NCI-H345 (cell line): ENCODE measurements around the gene BANP.
"Not testable (repeated sequence)": the region's sequence is repeated elsewhere in the genome, so short reads cannot be mapped to it uniquely, and the experiment has no call there.

ENCODE experiments used
- DNase-seq: peaks from one replicate; lab custom pipeline; 2025; lab: John Stamatoyannopoulos, UW

Gene BANP

DNA sequence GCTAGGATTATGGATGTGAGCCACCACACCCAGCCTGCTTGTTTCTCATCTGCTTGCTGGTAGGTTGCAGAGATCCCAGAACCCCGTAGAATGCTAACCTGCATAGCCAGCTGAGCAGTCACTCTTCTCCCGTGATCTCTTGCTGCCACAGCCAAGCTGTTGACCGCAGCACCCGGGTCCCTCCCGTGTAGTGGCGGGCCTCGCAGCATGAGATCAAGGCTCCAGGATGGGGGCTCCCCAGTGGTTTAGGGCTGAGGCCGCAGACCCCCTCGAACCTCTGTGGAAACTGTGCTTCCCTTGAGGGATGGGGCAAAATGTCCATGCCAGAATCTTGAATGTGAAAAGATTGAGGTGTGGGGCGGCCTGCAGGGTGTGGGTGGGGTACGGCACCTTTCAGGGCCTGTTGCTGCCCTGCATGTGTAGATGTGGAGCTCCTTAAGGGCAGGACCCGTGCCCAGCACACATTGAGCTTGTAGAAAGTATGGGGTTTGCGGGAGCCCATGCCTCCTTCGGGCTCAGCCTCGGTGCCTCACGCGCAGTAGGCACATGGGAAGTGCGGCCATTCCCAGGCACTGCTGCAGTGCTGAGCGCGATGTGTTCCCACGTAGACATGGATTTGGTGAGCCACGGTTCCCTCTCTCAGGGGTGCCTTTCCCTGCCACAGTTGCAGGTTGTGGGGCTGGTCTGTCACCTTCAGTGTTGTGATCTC lies 99.9 kb downstream of the BANP start:
- no peak for DNase-seq

DNA sequence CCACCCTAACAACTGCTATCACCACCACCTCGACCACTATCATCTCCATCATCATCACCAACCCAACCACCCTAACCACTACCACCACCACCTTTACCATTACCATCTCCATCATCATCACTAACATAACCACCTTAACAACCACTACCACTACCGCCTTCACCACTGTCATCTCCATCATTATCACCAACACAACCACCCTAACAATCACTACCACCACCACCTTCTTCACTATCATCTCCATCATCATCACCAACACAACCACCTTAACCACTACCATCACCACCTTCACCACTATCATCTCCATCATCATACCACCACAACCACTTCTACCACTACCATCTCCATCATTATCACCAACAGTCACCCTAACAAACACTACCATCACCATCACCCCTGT lies 101.4 kb downstream of the BANP start:
- DNase-seq: no peak

DNA sequence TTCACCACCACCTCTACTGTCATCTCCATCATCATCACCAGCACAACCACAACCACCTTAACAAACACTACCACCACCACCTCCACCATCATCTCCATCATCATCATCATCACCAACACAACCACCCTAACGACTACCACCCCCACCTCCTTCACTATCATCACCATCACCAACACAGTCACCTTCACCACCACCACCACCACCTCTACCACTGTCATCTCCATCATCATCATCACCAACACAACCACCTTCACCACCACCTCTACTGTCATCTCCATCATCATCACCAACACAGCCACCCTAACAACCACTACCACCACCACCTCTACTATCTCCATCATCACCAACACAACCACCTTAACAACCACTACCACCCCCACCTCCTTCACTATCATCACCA lies 102.2 kb downstream of the BANP start:
- not testable (repeated sequence) for DNase-seq

DNA sequence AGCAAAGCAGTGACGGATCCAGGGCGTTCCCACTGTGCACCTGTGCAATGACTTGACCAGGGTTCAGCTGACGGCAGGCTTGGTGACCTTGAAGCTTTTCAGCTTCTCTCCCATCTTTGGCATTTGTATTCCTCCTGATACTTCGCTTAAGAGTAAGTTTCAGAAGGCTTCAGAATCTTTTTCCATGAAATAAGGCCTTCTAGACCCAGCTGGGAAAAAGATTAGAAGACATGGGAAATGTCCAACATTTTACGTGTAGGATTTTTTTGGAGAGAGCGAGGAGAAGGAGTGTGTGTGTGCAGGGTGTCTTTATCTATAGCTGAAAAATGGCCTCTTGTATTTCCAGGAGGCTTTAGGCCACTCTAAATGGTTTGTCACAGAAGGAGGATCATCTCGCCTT lies 104.1 kb downstream of the BANP start:
- no peak for DNase-seq

DNA sequence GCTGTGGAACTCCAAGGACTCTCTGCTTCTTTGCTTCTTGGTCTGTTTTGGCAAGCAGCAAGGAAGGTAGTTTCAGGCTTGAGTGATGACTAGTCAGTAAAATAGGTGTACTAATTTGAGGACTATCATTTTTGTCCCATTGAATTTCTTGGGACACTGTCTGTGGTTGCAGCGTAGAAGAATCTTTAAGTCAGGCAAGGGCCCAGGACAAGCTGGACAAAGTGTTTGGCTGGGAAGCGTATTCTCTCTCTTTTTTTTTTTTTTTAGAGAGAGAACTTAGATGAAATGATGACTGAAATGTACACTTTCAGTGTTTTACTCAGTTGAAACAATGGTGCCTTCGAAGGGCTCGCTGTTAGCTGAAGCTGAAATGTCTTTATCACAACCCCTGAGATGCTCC lies 105.0 kb downstream of the BANP start:
- no peak for DNase-seq

DNA sequence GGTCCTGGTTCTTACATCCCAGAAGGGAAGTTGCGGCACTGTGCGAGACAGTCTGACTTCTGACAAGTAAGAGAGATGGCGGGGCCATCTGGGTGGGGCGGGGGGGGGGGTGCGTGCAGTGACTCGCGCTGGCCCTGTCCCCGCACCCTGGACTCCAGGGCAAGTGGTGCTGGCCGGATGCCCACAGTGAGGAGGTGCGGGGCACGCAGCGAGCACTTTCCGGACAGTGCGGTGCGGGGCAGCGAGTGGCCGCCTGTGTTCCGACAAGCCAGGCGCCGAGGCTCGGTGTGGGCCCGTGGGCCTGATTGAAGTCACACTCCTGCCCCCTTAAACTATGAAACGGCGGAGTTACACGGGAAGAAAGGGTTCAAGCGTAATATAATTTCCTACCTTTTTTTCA lies 106.4 kb downstream of the BANP start:
- DNase-seq: no peak

DNA sequence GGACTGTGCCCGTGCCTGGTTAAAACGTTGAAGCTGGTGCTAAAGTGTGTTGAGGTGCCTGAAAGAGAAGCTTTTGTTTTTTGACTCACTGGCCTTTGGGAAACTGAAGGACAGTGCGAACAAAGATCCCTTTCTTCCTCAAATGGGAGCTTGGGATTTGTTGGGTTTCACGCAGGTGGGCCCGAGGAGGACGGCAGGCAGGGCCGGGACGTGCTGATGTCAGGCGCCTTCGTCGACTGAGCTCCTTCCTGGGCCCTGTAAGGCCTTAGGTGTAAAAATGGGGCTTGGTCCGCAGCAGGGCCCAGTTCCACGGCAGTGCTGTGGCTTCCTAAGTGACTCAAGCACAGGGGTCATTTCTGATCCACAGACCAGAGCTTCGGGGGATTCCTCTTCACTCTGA lies 106.9 kb downstream of the BANP start:
- DNase-seq: no peak

DNA sequence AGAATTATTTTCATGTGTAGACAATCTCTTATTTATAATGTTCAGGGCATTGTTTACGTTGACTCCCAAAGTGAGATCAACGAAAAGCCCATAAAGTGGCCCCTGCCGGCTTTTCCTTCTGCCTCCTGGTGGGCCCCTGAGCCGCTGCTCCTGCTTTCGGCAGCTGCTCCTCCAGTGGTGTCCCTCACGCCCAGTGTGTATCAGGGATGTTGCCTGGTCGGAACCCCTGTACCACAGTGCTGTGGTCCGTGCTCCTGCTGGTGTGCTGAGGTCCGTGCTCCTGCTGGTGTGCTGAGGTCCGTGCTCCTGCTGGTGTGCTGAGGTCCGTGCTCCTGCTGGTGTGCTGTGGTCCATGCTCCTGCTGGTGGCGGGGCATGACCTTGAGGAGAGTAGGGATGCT lies 107.6 kb downstream of the BANP start:
- DNase-seq: no peak

DNA sequence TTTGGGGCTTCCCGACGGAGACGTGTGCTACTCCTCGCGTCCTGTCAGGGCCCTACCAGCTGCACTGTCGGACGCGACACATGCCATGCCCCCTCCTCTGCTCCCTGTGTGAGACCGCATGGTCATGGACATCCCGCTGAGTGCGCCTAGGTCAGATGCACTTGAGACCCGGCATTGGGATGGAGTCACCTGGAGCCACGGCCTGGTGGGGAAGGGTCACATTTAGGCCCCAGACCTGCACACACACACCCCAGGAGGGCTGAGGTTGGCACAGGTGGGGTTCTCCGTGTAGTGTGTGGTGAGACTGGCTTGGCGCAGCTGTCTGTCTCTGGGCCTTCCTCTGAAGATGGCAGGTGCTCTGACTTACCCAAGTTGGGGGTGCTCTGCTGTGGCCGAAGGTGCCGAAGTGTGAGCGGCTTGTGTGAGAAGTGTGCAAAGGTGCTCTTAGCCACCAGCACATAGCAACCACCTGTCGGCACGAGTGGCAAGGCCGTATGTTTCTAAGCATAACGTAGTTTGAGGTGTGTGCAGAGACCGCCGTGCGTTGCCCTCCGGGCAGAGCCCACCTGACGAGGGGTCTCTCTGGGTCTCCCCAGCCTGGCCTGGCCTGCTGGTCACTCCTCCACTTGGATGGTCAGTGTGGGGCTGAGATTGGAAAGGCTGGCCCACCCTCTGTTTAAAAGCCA lies 108.6 kb downstream of the BANP start:
- no peak for DNase-seq

DNA sequence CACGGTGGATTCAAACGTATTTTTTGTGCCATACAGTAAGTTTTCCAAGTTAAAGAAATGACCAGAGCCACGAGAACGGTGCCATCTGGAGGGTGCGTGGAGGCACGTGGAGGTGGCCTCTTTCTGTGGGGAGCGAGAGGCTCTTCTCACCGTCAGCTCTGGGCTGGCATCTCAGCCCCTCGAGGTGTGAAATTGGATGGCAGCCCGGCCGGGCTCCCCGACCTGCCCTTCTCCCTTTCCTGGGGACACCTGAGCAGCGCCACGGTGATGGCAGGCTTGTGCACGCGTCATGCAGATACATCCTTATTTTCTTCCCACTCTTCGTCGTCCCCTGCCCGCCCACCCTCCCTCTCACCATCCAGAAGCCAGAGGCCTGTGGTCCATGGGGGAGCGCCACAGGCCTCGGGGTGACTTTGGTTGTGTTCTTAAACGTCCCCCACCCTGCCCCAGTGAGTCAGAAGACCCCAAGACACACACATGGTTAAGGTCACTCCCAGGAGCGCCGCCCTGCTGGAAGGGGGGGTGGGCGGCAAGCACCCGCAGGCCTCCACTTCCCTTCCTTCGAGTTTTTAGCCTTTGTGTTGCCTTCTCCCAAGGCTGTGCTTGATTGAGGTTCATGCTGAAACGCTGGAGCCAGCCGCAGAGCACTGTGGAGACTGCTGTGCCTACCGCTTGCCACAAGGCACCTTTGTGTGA lies 109.4 kb downstream of the BANP start:
- no peak for DNase-seq

DNA sequence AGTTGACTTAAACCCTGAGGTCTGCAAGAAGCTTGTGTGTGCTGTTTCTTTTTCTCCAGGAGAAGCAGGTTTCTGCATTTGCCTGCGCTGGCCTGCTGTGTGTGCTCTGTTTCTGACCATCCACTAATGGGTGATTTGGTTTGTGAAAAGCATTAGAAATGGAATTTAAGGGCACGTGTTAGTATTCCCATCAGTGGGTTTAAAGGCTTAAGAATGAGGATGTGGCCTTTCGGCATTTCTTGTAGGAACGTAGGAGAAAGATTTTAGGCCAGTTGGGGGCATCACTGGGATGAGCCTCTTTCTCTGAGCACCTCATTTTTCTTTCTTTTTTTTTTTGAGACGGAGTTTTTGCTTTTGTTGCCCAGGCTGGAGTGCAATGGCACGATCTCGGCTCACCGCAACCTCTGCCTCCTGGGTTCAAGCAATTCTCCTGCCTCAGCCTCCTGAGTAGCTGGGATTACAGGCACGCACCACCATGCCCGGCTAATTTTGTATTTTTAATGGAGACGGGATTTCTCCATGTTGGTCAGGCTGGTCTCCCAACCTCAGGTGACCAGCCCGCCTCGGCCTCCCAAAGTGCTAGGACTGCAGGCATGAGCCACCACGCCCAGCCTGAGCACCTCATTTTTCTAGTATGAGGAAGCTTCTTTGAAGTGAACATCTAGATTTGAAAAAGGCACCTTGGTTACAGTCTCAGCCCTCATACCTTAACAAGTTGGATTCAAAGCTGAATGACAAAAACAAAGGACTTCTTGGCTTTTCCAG lies 110.3 kb downstream of the BANP start:
- DNase-seq: no peak

DNA sequence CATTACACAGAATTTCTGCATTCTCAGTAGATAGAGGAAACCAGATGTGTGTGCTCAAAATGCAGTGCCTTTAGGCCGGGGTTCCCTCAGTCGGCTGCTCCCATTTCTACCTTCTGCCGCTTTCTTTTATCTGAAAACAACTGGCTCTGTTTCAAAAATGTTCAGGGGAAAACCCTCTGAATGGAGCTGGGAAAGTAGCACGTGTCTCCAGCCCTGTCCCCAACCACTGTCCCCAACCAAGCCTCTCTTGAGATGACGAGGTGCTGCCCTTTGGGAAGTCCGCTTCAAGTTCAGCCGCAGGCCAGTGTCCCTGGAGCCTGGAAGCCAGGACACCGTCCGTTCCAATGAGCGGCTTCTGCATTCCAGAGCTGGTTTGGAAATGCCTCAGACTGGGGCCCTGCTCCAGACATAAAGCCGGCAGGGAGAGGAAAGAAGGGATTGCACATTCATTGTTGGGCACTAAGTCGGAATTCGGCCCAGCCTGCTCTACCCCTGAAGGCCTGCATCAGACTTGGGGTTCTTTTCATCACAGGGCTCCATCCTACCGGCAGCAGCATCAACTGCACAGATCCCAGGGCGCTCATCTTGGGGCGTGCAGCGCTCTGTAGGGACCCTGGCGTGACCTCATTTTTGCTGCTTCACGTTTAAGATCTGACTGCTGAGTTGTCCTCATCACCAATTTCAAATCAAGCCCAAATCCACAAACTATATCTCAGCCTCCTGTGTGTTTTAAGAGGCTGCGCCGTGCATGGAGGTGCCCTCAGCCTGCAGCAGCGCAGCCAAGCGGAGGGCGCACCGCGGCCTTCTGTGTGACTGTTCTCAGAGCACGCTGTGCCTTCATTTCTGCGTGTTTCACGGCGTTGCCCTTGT lies 111.3 kb downstream of the BANP start:
- DNase-seq: no peak

DNA sequence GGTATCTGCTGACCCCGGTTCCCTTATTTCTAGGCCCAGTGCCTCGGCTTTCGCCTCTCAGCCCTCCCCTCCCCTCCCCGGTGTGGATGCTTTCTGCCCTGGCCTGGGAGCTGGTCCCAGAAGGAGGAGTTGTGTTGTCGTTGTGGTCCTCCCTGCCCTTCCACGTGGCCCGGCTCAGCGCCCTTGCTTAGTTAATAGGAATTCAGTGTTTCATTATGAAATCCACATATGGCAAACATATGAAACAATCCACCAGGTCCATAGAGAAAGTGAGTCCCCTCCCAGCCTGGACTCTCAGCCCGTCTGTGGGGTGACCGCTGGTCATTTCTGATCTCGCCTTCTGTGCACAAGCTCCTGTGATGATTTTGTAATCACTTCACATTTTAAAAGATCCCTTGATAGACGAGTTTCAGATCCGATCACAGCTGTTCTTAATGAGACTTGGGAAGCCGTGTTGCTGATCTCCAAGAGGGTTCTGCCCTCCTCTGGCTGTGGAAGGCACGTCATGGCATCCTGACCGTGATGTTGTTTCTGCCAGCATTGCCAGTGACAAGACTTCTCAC lies 112.1 kb downstream of the BANP start:
- no peak for DNase-seq

DNA sequence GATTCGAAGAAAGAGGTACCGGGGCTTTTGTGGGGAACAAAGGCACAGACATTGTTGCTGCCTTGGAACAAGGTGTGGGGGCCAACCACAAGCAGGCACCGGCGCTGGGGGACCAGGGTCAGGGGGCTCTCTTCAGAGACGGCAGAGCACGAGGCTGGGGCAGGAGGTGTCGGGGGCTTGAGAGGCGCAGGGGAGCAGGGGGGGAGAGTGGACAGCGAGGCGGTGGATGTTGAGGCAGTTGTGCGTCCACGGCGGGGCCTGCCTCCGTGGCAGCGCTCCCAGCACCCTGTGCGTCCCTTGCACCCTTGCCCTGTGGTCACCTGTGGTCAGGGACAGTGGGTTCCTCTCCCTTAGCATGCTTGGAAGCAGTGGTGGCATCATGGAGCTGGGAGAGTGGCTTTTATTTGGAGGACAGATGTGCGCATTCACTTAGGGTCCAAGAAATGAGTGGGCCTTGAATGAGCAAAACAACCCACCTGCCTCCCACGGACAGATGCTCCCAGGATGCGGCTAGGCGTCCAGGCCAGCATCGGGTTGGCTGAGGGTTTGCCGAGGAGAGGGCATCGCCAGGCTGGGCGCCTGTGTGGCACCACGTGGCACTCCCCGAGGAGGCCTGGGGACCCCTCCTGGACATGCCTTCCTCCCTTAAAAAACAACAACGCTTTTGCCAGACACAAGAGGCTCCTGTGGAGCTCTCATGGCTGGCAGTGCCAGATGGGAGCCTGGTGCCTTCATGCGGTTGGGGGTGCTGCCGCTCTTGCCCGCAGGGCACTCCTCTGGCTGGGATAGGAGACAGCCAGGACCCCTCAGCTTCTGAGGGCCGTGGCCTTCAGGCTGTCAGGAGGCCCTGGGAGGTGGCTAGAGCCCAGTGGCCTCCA lies 113.0 kb downstream of the BANP start:
- no peak for DNase-seq

DNA sequence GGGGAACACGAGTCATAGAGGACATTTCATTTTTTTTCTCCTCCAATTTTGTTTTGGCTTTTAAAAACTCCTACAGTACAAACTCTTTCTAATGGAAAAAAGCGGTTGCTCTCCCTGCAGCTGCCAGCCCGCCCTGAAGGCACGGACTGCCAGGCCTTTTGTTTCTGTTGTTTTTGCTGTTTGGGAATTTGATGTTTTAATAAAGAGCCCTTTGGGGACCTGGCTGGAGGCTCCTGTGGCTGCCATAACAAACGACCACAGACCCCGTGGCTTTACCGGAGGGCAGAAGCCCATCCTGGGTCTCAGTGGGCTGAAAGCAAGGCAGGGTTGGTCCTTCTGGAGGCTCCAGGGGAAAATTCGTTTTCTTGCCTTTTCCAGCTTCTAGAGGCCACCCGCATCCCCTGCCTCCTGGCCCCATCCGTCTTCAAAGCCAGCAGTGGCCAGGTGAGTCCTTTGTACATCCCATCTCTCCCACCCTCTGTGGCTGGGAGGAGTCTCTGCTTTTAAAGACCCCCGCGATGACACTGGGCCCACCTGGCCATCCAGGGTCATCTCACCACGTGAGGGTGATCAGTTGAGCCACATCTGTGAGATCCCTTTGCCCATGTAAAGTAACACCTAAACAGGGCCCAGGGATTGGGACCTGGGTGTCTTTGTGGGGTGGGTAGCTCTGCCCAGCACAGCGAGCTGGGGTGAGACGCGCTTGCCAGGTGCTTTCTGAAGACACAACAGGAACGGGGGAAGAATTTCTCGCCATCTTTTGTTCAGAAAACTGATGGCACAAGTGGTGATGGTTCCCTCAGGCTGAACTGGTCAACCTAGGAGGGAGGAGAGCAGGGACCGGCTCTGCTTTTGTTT lies 113.9 kb downstream of the BANP start:
- no peak for DNase-seq

DNA sequence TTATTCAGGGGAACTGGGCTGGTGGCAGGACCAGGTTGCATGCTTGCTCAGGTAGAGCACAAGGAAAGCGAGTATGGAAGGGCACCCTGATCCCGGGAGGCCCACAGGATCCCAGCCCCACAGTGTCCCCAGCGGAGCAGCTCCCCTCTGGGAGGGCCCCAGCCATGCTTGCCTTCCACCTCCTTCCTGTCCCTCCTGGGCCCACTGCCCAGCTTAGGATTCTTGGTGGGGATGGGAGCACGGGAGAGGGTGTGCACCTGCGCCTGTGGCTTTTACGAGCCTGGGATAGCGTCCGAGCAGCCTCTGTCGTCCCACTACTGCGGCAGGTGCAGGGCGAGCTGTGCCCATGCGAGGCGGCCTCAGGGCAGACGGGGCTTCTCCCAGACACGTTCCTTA lies 114.5 kb downstream of the BANP start:
- DNase-seq: no peak

DNA sequence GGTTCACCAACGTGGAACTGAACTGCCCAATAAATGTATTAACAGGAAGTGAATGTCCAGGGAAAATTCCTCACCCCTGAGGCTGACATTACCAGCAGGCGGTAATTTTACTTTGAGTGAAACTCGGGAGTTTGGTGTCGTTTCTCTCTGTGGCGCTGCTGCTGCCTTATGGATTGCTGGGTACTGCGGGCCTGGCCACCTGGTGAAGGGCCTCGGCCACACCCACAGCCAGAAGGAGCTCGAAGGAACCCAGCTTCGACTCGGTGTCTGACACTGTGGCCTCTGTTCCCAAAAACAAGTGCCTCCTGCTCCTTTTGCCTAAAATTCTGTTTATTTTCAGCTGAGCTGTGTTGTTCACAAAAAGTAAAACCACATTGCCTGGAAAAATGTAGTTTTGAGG lies 115.0 kb downstream of the BANP start:
- DNase-seq: no peak

DNA sequence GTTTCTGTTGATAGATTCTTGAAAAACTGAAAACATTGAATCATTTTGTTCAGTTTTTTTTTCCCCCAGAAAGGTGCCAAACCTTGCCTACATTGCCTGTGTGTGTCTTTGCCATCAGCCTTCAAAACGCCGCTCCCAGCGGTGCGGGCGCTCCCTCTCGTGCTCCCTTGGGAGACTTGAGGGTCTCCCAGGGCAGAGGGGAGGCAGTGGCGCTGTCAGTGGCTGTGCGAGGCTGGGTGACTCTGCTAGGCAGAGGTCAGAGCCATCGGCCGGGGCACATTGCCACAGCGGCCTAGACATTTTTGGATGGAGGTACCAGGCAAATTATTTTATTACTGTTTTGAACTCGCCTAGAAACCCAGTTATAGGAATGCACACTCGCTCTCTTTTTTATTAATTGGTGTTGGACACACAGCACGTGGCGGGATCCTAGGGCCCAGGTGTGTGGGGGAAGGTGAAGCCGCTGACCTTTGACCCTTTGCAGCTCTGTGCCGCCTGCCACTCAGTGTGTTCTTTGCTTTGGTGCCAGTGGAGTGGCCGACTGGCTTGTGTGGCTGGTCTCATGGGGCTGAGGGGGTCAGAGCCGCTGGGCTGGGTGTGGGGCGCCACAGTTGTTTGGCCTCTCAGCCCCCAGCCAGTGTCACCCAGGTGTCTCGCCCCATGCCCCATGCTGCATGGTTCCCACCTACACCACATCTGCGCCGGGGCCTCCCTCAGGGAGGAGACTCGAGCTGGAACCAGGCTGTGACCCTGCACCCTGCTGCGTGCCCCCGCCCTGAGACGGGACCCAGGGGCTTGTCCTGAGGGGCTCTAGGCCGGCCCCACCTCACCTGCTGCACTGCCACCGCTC lies 115.7 kb downstream of the BANP start:
- no peak for DNase-seq
